ENCODE data around the gene GSG1L.

Gene GSG1L

DNA sequence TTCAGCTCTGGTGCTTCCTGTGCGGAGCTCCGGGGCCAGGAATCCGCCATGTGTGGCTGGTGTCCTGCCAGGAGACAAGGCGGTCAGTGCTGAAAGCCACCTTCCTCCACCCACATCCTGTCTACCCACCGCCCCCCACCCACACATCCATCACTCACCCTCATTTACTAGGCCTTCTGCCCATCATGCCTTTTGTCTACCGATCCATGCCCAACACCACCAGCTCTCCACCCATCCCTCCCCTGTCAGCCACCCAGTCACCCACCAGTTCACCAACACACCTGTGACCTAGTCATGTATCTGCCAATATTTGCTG lies 272.2 kb downstream of the GSG1L start:
- H4K91ac ChIP-seq (ENCODE audit: low read depth, low read length, poor library complexity) = no peak overlapping the region
- H3K18ac ChIP-seq (ENCODE audit: low read length) = peak overlapping the region; percentile 30
- no peak overlapping the region for H3K4me2 ChIP-seq (ENCODE audit: insufficient read depth, low read length, poor library complexity, severe bottlenecking)
- no peak overlapping the region for H2BK15ac ChIP-seq (ENCODE audit: low read length)
- DNase-seq (ENCODE audit: low spot score) = no peak
- H3K4me3 ChIP-seq (ENCODE audit: low read length in 2 of 2) = peak overlapping the region in 1 of 2 donors; percentile 38
- H3K79me1 ChIP-seq (ENCODE audit: low read depth, low read length) = no peaks in the 10 kb centered on the region
- H3K14ac ChIP-seq (ENCODE audit: low read length) = no peak overlapping the region
- no CpG with 5 or more reads among the region's 6 CpGs for WGBS, 2 donors (ENCODE audit: extremely low coverage in 2 of 2, insufficient read length in 2 of 2, insufficient replicate concordance in 1 of 2)
- H2BK5ac ChIP-seq (ENCODE audit: low read length) = no peak overlapping the region
- H2BK12ac ChIP-seq (ENCODE audit: low read length) = no peak overlapping the region
- H3K4ac ChIP-seq (ENCODE audit: low read length) = no peak overlapping the region
- H3K4me1 ChIP-seq (ENCODE audit: control insufficient read depth in 2 of 2, insufficient read depth in 1 of 2, low read depth in 1 of 2, low read length in 2 of 2) = no peaks in the 10 kb centered on the region
- peak overlapping the region; percentile 16 for H3K23ac ChIP-seq (ENCODE audit: low read depth, low read length, poor library complexity)
- H3K9ac ChIP-seq (ENCODE audit: low read depth, low read length, poor library complexity) = no peak overlapping the region
- no peaks in the 10 kb centered on the region for H3K36me3 ChIP-seq (replicated peaks in 1 of 2; ENCODE audit: control insufficient read depth in 2 of 2, insufficient read depth in 2 of 2, low read length in 2 of 2)
- H3K27ac ChIP-seq (replicated peaks; ENCODE audit: low read length) = no peak overlapping the region
- H2AFZ ChIP-seq (ENCODE audit: low read length) = no peak overlapping the region
- H4K8ac ChIP-seq (ENCODE audit: low read depth, low read length) = no peak overlapping the region
- H3K27me3 ChIP-seq (ENCODE audit: control insufficient read depth in 3 of 3, insufficient read depth in 3 of 3, low read depth in 1 of 3, low read length in 3 of 3) = peaks cover 0 to 2% (median 0%) of the 10 kb centered on the region in 3 experiments
- no peak overlapping the region for H2BK120ac ChIP-seq (ENCODE audit: low read depth, low read length)
- H2AK5ac ChIP-seq (ENCODE audit: low read depth, low read length) = no peak overlapping the region
- no peaks in the 10 kb centered on the region for H3K9me3 ChIP-seq (replicated peaks in 1 of 2; ENCODE audit: control insufficient read depth in 2 of 2, insufficient read depth in 1 of 2, low read depth in 1 of 2, low read length in 2 of 2)

DNA sequence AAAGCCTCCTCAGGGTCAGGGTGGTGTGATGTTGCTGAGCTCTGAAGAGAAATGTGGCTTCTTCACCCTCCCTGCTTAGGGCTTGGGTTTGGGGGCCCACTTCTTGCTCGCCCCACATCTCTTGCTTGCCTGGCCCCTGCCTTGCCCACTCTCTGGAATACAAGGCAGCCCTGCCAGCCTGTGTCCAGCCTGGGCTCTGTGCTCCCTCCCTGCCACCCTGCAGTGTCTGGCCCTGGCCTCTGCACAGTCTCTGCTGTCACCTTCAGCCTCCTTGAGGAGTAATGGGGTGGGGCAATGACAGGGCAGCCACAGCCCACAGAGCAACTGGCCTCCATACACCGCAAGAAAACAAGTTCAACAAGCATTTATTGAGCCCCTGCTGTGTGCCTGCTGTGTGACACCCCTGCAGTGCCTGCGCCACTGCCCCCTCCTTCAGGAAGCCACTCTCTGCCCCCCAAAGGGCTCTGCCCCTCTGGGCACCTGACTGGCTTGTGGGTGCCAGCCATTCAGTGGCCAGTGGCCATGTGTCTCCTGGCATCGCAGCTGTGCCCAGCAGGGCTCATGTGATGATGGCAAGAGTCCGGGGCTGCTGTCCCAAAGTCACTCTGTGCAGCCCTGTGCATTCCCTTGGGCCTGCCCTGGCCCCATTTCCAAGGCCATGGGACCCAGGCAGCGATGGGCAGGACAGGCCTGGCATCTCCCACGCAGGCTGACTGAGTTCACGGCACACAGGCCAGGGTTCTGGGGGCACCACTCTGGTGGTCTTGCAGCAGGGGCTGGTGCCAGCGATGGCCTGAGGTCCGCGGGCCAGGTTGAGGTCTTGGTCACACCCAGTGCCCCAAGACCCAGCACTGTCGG lies 272.7 kb downstream of the GSG1L start:
- H3K4me2 ChIP-seq (ENCODE audit: insufficient read depth, low read length, poor library complexity, severe bottlenecking) = no peak overlapping the region
- no peak overlapping the region for H3K27ac ChIP-seq (replicated peaks; ENCODE audit: low read length)
- H3K27me3 ChIP-seq (ENCODE audit: control insufficient read depth in 3 of 3, insufficient read depth in 3 of 3, low read depth in 1 of 3, low read length in 3 of 3) = peaks cover 0 to 2% (median 0%) of the 10 kb centered on the region in 3 experiments
- H3K36me3 ChIP-seq (replicated peaks in 1 of 2; ENCODE audit: control insufficient read depth in 2 of 2, insufficient read depth in 2 of 2, low read length in 2 of 2) = no peaks in the 10 kb centered on the region
- no peak overlapping the region for H2BK12ac ChIP-seq (ENCODE audit: low read length)
- H3K79me1 ChIP-seq (ENCODE audit: low read depth, low read length) = no peaks in the 10 kb centered on the region
- no peak overlapping the region for H3K14ac ChIP-seq (ENCODE audit: low read length)
- H2BK5ac ChIP-seq (ENCODE audit: low read length) = no peak overlapping the region
- H3K4me3 ChIP-seq (ENCODE audit: low read length in 2 of 2) = no peak overlapping the region
- H3K9me3 ChIP-seq (replicated peaks in 1 of 2; ENCODE audit: control insufficient read depth in 2 of 2, insufficient read depth in 1 of 2, low read depth in 1 of 2, low read length in 2 of 2) = no peaks in the 10 kb centered on the region
- peak overlapping the region; percentile 16 for H3K23ac ChIP-seq (ENCODE audit: low read depth, low read length, poor library complexity)
- no peak overlapping the region for H2BK120ac ChIP-seq (ENCODE audit: low read depth, low read length)
- H3K4ac ChIP-seq (ENCODE audit: low read length) = no peak overlapping the region
- H2BK15ac ChIP-seq (ENCODE audit: low read length) = no peak overlapping the region
- no peak overlapping the region for H2AFZ ChIP-seq (ENCODE audit: low read length)
- peak overlapping the region; percentile 30 for H3K18ac ChIP-seq (ENCODE audit: low read length)
- H3K4me1 ChIP-seq (ENCODE audit: control insufficient read depth in 2 of 2, insufficient read depth in 1 of 2, low read depth in 1 of 2, low read length in 2 of 2) = no peaks in the 10 kb centered on the region
- no peak overlapping the region for H4K91ac ChIP-seq (ENCODE audit: low read depth, low read length, poor library complexity)
- no peak overlapping the region for H3K9ac ChIP-seq (ENCODE audit: low read depth, low read length, poor library complexity)
- H2AK5ac ChIP-seq (ENCODE audit: low read depth, low read length) = no peak overlapping the region
- H4K8ac ChIP-seq (ENCODE audit: low read depth, low read length) = no peak overlapping the region
- no peak for DNase-seq (ENCODE audit: low spot score)
- no CpG with 5 or more reads among the region's 12 CpGs for WGBS, 2 donors (ENCODE audit: extremely low coverage in 2 of 2, insufficient read length in 2 of 2, insufficient replicate concordance in 1 of 2)

DNA sequence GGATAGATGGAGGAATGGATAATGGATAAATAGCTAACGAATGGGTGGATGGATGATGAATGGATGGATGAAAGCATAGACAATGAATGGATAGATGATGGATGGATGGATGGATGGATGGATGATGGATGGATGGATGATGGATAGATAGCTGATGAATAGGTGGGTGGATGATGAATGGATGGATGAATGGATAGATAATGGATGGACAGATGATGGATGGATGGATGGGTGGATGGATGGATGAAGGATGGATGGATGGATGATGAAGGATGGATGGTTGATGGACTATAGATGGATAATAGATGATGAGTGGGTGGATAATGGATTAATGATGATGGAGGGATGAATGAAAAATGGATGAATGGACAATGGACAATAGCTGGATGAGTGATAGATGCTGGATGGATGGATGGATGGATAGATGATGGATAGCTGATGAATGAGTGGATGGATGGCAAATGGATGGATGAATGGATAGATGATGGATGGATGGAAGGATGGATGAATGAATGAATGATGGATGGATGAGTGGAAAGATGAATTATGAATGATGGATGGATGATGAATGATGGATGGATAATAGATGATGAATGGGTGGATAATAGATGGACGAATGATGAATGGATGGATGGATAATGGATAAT lies 273.8 kb downstream of the GSG1L start:
- no peak overlapping the region for H3K27ac ChIP-seq (replicated peaks; ENCODE audit: low read length)
- H3K4me3 ChIP-seq (ENCODE audit: low read length in 2 of 2) = no peak overlapping the region
- no peak overlapping the region for H2AFZ ChIP-seq (ENCODE audit: low read length)
- no peak overlapping the region for H3K14ac ChIP-seq (ENCODE audit: low read length)
- H3K9ac ChIP-seq (ENCODE audit: low read depth, low read length, poor library complexity) = no peak overlapping the region
- no peak overlapping the region for H3K4ac ChIP-seq (ENCODE audit: low read length)
- DNase-seq (ENCODE audit: low spot score) = no peak
- peaks cover 0 to under 1% of the 10 kb centered on the region in 2 donors for H3K4me1 ChIP-seq (ENCODE audit: control insufficient read depth in 2 of 2, insufficient read depth in 1 of 2, low read depth in 1 of 2, low read length in 2 of 2)
- H2BK15ac ChIP-seq (ENCODE audit: low read length) = no peak overlapping the region
- no peak overlapping the region for H2BK120ac ChIP-seq (ENCODE audit: low read depth, low read length)
- H4K91ac ChIP-seq (ENCODE audit: low read depth, low read length, poor library complexity) = no peak overlapping the region
- 95 to 100% methylated on average over 1 to 2 of the region's 2 CpGs for WGBS, 2 donors (ENCODE audit: extremely low coverage in 2 of 2, insufficient read length in 2 of 2, insufficient replicate concordance in 1 of 2)
- no peak overlapping the region for H2BK5ac ChIP-seq (ENCODE audit: low read length)
- peaks cover 0 to 2% (median 0%) of the 10 kb centered on the region in 3 experiments for H3K27me3 ChIP-seq (ENCODE audit: control insufficient read depth in 3 of 3, insufficient read depth in 3 of 3, low read depth in 1 of 3, low read length in 3 of 3)
- no peak overlapping the region for H3K4me2 ChIP-seq (ENCODE audit: insufficient read depth, low read length, poor library complexity, severe bottlenecking)
- H3K9me3 ChIP-seq (replicated peaks in 1 of 2; ENCODE audit: control insufficient read depth in 2 of 2, insufficient read depth in 1 of 2, low read depth in 1 of 2, low read length in 2 of 2) = no peaks in the 10 kb centered on the region
- H2AK5ac ChIP-seq (ENCODE audit: low read depth, low read length) = no peak overlapping the region
- H3K18ac ChIP-seq (ENCODE audit: low read length) = no peak overlapping the region
- no peak overlapping the region for H2BK12ac ChIP-seq (ENCODE audit: low read length)
- no peaks in the 10 kb centered on the region for H3K36me3 ChIP-seq (replicated peaks in 1 of 2; ENCODE audit: control insufficient read depth in 2 of 2, insufficient read depth in 2 of 2, low read length in 2 of 2)
- H3K79me1 ChIP-seq (ENCODE audit: low read depth, low read length) = no peaks in the 10 kb centered on the region
- H4K8ac ChIP-seq (ENCODE audit: low read depth, low read length) = no peak overlapping the region
- H3K23ac ChIP-seq (ENCODE audit: low read depth, low read length, poor library complexity) = no peak overlapping the region

DNA sequence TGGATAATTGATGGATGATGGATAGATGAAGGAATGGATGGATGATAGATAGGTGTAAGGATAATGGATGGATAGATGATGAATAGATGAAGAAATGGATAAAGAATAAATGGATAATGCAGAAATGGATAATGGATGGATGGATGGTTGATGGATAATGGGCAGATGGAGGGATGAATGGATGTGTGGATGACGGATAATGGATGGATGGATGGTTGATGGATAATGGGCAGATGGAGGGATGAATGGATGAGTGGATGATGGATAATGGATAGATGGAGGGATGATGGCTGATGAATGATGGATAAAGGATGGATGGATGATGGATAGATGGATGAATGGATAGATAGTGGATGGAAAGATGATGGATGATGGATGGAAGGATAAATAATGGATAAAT lies 274.4 kb downstream of the GSG1L start:
- WGBS, 2 donors (ENCODE audit: extremely low coverage in 2 of 2, insufficient read length in 2 of 2, insufficient replicate concordance in 1 of 2) = 100% methylated on average over 1 of the region's 1 CpG; no CpG with 5 or more reads in 1 of the 2 donors
- no peak overlapping the region for H4K8ac ChIP-seq (ENCODE audit: low read depth, low read length)
- H2BK12ac ChIP-seq (ENCODE audit: low read length) = no peak overlapping the region

More for the DNA sequence above, 274.4 kb downstream of the GSG1L start:
- Histone ChIP-seq H3K18ac (ENCODE audit: low read length) (no peak overlapping the region), H3K4ac (ENCODE audit: low read length) (no peak overlapping the region), H3K79me1 (ENCODE audit: low read depth, low read length) (no peaks in the 10 kb centered on the region), H4K91ac (ENCODE audit: low read depth, low read length, poor library complexity) (no peak overlapping the region), H3K4me1 (ENCODE audit: control insufficient read depth in 2 of 2, insufficient read depth in 1 of 2, low read depth in 1 of 2, low read length in 2 of 2) (peaks cover 0 to 3% of the 10 kb centered on the region in 2 donors), H2BK15ac (ENCODE audit: low read length) (no peak overlapping the region), H3K14ac (ENCODE audit: low read length) (no peak overlapping the region), H3K27ac (replicated peaks; ENCODE audit: low read length) (no peak overlapping the region), H2AK5ac (ENCODE audit: low read depth, low read length) (no peak overlapping the region), H3K4me3 (ENCODE audit: low read length in 2 of 2) (no peak overlapping the region), H3K36me3 (replicated peaks in 1 of 2; ENCODE audit: control insufficient read depth in 2 of 2, insufficient read depth in 2 of 2, low read length in 2 of 2) (no peaks in the 10 kb centered on the region), H3K27me3 (ENCODE audit: control insufficient read depth in 3 of 3, insufficient read depth in 3 of 3, low read depth in 1 of 3, low read length in 3 of 3) (peaks cover 0 to 2% (median 0%) of the 10 kb centered on the region in 3 experiments), H2BK5ac (ENCODE audit: low read length) (no peak overlapping the region), H3K4me2 (ENCODE audit: insufficient read depth, low read length, poor library complexity, severe bottlenecking) (no peak overlapping the region), H2AFZ (ENCODE audit: low read length) (no peak overlapping the region), H3K9ac (ENCODE audit: low read depth, low read length, poor library complexity) (no peak overlapping the region), H3K23ac (ENCODE audit: low read depth, low read length, poor library complexity) (no peak overlapping the region), H2BK120ac (ENCODE audit: low read depth, low read length) (no peak overlapping the region), H3K9me3 (replicated peaks in 1 of 2; ENCODE audit: control insufficient read depth in 2 of 2, insufficient read depth in 1 of 2, low read depth in 1 of 2, low read length in 2 of 2) (no peaks in the 10 kb centered on the region)
- no peak for DNase-seq (ENCODE audit: low spot score)
